MCF 10A (cell line): ENCODE measurements around the gene ENO2. TPM values are rescaled to one million over a fixed set of nuclear protein-coding genes. Genes with fewer than 3 reads are reported as not detected.
"Not testable (repeated sequence)": the region's sequence is repeated elsewhere in the genome, so short reads cannot be mapped to it uniquely, and the experiment has no call there.

ENCODE experiments used
- Bru-seq: library from RNA; stranded (reverse); fragments of 400-500 nt; gene quantifications from one replicate; lab custom pipeline; 2021; lab: Mats Ljungman, UMichigan
- BruChase-seq, 2 experiments: library from RNA; stranded (reverse); fragments of 400-500 nt; gene quantifications; one replicate each; lab custom pipeline; 2021; lab: Mats Ljungman, UMichigan
- BruUV-seq: library from RNA; stranded (reverse); fragments of 400-500 nt; replicated peaks from 2 replicates; lab custom pipeline; 2021; lab: Mats Ljungman, UMichigan
- CTCF ChIA-PET: fragments of 300-600 bp; sonication (Branson Sonifier 250); formaldehyde crosslinking; extraction: SDS; loops from one replicate; lab custom pipeline; 2021; ENCODE audit warnings: antibody characterized with exemption, inconsistent platforms; lab: Yijun Ruan, JAX
- POLR2A ChIA-PET: fragments of 300-600, 350-650 bp; sonication (Branson Sonifier 250); formaldehyde crosslinking; extraction: SDS; loops from one replicate; lab custom pipeline; 2020; ENCODE audit warnings: antibody characterized with exemption, inconsistent platforms; lab: Yijun Ruan, JAX
- DNase-seq: peaks from one replicate; pipeline ENCODE4 v3.0.0-alpha.2; 2018; ENCODE audit not compliant: unreplicated experiment
- H3K27ac Mint-ChIP-seq: one replicate; pipeline ENCODE4 v1.8.0; 2022; ENCODE audit warnings: mild to moderate bottlenecking, low read depth, mixed read lengths; ENCODE audit not compliant: unreplicated experiment
- H3K27me3 Mint-ChIP-seq: one replicate; pipeline ENCODE4 v1.8.0; 2022; ENCODE audit warnings: mixed read lengths; ENCODE audit not compliant: insufficient read depth, unreplicated experiment
- H3K36me3 Mint-ChIP-seq: one replicate; pipeline ENCODE4 v1.8.0; 2022; ENCODE audit warnings: mild to moderate bottlenecking, moderate library complexity, mixed read lengths; ENCODE audit not compliant: insufficient read depth, unreplicated experiment
- H3K4me1 Mint-ChIP-seq: one replicate; pipeline ENCODE4 v1.8.0; 2022; ENCODE audit warnings: mixed read lengths; ENCODE audit not compliant: insufficient read depth, unreplicated experiment
- H3K4me3 Mint-ChIP-seq: one replicate; pipeline ENCODE4 v1.8.0; 2022; ENCODE audit warnings: mild to moderate bottlenecking, moderate library complexity, mixed read lengths; ENCODE audit not compliant: unreplicated experiment
- H3K9me3 Mint-ChIP-seq: one replicate; pipeline ENCODE4 v1.8.0; 2022; ENCODE audit warnings: mixed read lengths; ENCODE audit not compliant: unreplicated experiment
- CTCF ChIP-seq: fragments of 200-600 bp; IDR thresholded peaks from one replicate; pipeline ENCODE4 v1.8.0; 2022; ENCODE audit warnings: antibody characterized with exemption, mild to moderate bottlenecking; ENCODE audit not compliant: unreplicated experiment
- intact Hi-C: fragments of 100-400 bp; cut with micrococcal nuclease; formaldehyde crosslinking; loops from 2 replicates; pipeline ENCODE4 v1.14.1; 2022
- long read RNA-seq: library from polyadenylated mRNA; stranded (forward); transcript quantifications from one replicate; pipeline ENCODE4 v2.0.0, GENCODE V29; 2022
- total RNA-seq: library from RNA; stranded (reverse); gene quantifications from 2 replicates; pipeline ENCODE4 v1.2.3, GENCODE V29; 2022

The ENO2 gene
- 0.30 and 2.1 TPM in 2 replicates for total RNA-seq
- Bru-seq, nascent RNA: percentile 23 among the genes with signal in this experiment
- percentile 40 among the genes with signal in this experiment for BruChase-seq, experiment 1, labeled RNA remaining after a 6-hour chase
- BruChase-seq, experiment 2, labeled RNA remaining after a 2-hour chase: percentile 33 among the genes with signal in this experiment
- long read RNA-seq, partial matches to known transcripts: 0 of 1 reads
- long read RNA-seq, other reads (novel, unspliced or antisense): 0 of 1 reads

- intact Hi-C loops: no loop called here
- BruUV-seq: no TSS peak
- peak; percentile 47 for DNase-seq
- H3K4me3 Mint-ChIP-seq: peak within 1 kb of the TSS; percentile 79
- TF ChIP-seq CTCF: no peak
- H3K27me3 Mint-ChIP-seq: peaks cover 11% of the 10 kb centered on the region
- CTCF ChIA-PET: no interaction called here
- POLR2A ChIA-PET: interaction anchor here (0.6 to 1.2 kb wide), 3 partner anchors 12 to 23 kb away, joined by 3 read pairs; no protein-coding TSS in a partner anchor
- no peak within 1 kb of the TSS for H3K27ac Mint-ChIP-seq
- no peaks in the 10 kb centered on the region for H3K9me3 Mint-ChIP-seq
- no peaks in the 10 kb centered on the region for H3K36me3 Mint-ChIP-seq
- peaks cover 9% of the 10 kb centered on the region for H3K4me1 Mint-ChIP-seq
These were observed at the start of gene ENO2 for GRCh38 chr12:6914246-6914946. TSS of gene ENO2 (plus strand) at chr12:6914580. CDS start at chr12:6915833, 1,253 bp downstream.

GRCh38 chr12:6865307-6865706 is 49.1 kb upstream of the ENO2 start:
- POLR2A ChIA-PET: interaction anchor here (0.6 to 7.1 kb wide), 4 partner anchors 14 to 206 kb away, joined by 3 to 130 read pairs (median 4); partner anchors contain the start of genes CDCA3 and USP5
- H3K36me3 Mint-ChIP-seq: peaks cover 76% of the 10 kb centered on the region
- H3K27ac Mint-ChIP-seq, intact Hi-C loops, H3K27me3 Mint-ChIP-seq, H3K9me3 Mint-ChIP-seq, H3K4me3 Mint-ChIP-seq, DNase-seq, BruUV-seq: not testable (repeated sequence)
- peaks cover 18% of the 10 kb centered on the region for H3K4me1 Mint-ChIP-seq
- CTCF ChIA-PET: interaction anchor here (1.0 to 2.9 kb wide), 2 partner anchors 12 to 17 kb away, joined by 3 to 9 read pairs; no protein-coding TSS in a partner anchor

DNA sequence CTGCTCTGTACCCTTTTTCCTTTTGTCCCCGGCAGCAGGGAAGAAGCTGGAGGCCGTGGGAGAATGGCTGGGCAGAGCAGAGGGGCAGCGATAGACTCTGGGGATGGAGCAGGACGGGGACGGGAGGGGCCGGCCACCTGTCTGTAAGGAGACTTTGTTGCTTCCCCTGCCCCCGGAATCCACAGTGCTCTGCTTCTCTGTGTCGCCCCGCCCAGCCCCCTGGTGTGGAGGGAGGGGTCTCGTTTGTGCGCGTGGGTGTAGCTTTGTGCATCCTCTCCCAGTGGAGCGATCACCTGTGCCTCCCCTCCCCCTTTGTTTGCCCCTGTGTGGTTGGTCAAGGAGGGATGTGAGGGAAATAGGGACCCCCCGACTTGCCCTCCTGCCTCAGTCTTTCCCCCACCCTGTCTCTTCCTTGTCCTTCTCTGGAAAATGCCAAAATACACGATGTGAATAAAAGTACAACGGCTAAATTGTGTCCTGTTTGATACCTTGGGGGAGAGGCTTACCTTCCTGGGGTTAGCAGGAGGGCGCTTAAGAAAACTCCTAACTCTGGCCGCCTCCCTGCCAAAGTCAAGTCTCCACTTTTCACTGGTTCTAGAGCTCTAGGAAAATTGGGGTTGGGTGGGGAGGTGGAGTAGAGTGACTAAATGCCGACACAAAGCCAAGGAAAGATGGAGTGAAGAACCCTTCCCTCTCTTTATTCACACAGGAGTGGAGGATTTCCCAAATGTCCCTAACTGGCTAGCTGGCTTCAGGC is 48.0 kb upstream of the ENO2 start:
- peak overlapping the region; percentile 86 for H3K4me3 Mint-ChIP-seq
- no peaks in the 10 kb centered on the region for H3K9me3 Mint-ChIP-seq
- intact Hi-C loops: no loop called here
- peaks cover 76% of the 10 kb centered on the region for H3K36me3 Mint-ChIP-seq
- no peak for TF ChIP-seq CTCF
- no peaks in the 10 kb centered on the region for H3K27me3 Mint-ChIP-seq
- H3K27ac Mint-ChIP-seq: peak overlapping the region; percentile 82
- no TSS peak for BruUV-seq
- ChIA-PET CTCF (interaction anchor here (0.5 to 7.1 kb wide), 9 partner anchors 10 to 113 kb away, joined by 3 to 52 read pairs (median 3); partner anchors contain the start of genes C12orf57 and RNU7-1), POLR2A (interaction anchor here (0.6 to 7.1 kb wide), 10 partner anchors 8 to 152 kb away, joined by 3 to 130 read pairs (median 4); partner anchors contain the start of genes C12orf57, CDCA3, LPCAT3 and MLF2)
- peaks cover 18% of the 10 kb centered on the region for H3K4me1 Mint-ChIP-seq
- DNase-seq: no peak

DNA sequence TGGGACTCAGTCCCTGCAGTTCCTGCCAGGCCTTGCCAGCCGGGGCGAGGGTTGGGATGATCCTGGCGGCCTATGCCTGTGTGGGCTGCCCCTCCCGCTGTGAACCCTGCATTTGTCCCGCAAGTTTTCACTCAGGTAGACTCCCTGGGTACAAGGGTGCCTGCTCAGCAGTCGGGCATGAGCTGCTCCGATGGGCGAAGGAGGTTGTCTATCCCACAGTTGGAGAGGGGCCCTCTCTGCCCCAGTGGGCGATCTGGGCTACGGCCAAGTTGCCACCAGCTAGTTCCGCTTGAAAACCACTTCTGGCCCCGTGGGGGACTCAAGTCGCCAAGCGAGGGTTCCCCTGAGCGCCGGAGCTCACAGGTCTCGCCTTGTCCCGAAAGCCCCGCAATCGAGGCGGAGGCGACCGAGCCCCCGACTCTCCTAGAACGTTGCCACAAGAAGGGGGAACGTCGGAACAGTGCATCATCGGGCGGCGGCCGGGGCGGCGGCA is 47.4 kb upstream of the ENO2 start:
- CTCF ChIA-PET: interaction anchor here (0.6 to 7.1 kb wide), 9 partner anchors 13 to 252 kb away, joined by 3 to 52 read pairs (median 4); partner anchors contain the start of genes C12orf57, C1RL and RNU7-1
- no TSS peak for BruUV-seq
- intact Hi-C loops: no loop called here
- Mint-ChIP-seq H3K27ac (peak overlapping the region; percentile 82), H3K4me1 (peaks cover 25% of the 10 kb centered on the region), H3K4me3 (peak overlapping the region; percentile 86), H3K27me3 (no peaks in the 10 kb centered on the region), H3K9me3 (no peaks in the 10 kb centered on the region), H3K36me3 (peaks cover 74% of the 10 kb centered on the region)
- no peak for TF ChIP-seq CTCF
- no peak for DNase-seq
- POLR2A ChIA-PET: interaction anchor here (0.7 to 7.1 kb wide), 13 partner anchors 9 to 151 kb away, joined by 3 to 130 read pairs (median 7); partner anchors contain the start of genes C12orf57, CDCA3, COPS7A and LPCAT3
